Activated CD4-positive, alpha-beta T cell treated with anti-CD3 and anti-CD28 coated beads, Interleukin-2, amount 50 U/mL, for 1 hour (primary cell): Measurements from ENCODE around the gene RET.

Experiments used
- DNase-seq: peaks from one replicate; pipeline ENCODE4 v3.0.0-alpha.2; 2020

RET gene

DNA sequence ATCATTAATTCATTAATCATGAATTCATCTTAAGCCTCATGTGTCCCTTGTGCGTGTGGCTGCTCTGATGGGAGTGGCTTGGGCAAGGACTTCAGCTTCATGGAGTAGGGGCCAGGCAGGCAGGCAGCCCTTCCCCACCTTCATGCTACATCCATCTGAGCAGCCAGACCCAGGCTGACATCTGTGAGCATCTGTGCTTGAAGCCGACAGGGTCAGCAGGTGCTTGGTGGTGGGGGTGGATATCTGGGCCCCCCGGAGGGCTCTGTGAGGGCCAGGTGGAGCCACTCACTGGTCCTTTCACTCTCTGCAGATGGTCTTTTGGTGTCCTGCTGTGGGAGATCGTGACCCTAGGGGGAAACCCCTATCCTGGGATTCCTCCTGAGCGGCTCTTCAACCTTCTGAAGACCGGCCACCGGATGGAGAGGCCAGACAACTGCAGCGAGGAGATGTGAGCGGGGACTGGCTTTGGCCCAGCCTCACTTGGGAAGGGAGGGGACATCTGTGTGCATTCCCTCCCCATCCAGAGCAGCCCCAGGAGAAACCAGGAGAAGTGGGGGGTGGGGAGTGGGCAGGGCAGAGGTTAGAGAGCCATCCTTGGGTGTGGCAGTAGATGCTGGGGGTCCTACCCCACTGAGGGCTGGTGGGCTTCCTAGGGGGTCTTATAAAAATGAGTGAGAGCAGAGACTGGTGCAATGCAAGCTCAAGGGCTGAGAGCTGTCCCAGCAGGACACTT lies 46.7 kb downstream of the RET start:
- DNase-seq: no peak

- DNase-seq: no peak
Observed at GRCh38 chr10:43124094-43124521, 47.2 kb downstream of the RET start.

DNA sequence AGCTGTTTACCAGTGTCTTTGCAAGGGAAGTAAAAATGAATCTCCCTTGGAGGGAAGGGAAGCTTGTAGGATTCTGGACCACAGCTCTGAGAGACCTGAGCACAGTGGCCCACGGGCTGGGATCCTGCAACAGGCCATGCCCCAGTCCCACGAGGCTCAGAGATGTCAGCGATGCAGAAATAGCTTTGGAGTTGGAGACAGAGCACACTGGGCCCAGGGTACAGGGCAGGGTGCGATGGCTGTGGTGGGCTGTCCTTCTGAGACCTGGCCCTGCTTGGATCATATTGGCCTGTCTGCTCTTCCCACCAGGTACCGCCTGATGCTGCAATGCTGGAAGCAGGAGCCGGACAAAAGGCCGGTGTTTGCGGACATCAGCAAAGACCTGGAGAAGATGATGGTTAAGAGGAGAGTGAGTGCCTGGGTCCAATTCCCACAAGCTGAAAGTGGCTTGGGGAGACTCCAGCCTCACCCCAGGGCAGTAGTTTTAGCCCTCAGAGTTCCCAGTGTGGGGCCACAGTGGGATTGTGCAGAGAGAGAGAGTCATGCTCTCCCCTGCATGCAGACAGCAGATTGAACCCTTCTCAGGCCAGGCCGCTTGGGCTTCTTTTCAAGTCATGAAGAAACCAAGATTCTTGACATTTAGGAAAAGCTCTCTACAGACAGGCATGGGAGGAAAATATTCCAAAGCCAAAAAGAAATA lies 47.9 kb downstream of the RET start:
- DNase-seq: no peak

DNA sequence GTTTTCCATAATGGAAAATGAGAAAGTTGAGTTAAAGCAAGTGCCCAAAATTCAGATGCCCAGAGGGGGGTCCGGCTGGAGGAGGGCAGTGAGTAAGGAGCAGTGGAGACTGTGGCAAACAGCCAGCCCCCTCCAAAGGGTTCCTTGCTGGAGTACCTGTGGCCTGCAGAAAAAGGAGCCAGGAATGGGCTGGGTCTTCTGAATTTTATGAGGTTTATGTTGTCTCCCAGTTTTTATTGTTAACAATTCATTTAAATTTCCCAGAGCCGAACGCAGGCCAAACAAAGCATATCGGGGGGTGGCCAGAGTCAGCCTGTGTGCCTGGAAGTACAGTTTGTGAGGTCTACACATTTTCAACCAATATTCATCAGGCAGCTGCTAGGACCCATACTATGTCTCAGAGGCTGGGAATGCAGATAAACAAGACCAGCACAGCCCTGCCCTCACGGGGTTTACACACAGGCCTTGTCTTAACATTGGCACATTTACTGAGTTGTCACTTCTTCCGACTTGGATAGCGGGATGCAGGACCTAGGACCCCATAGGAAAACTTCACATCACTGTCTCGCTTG lies 48.5 kb downstream of the RET start:
- no peak for DNase-seq

GRCh38 chr10:43125881-43126731 lies 49.2 kb downstream of the RET start:
- no peak for DNase-seq

DNA sequence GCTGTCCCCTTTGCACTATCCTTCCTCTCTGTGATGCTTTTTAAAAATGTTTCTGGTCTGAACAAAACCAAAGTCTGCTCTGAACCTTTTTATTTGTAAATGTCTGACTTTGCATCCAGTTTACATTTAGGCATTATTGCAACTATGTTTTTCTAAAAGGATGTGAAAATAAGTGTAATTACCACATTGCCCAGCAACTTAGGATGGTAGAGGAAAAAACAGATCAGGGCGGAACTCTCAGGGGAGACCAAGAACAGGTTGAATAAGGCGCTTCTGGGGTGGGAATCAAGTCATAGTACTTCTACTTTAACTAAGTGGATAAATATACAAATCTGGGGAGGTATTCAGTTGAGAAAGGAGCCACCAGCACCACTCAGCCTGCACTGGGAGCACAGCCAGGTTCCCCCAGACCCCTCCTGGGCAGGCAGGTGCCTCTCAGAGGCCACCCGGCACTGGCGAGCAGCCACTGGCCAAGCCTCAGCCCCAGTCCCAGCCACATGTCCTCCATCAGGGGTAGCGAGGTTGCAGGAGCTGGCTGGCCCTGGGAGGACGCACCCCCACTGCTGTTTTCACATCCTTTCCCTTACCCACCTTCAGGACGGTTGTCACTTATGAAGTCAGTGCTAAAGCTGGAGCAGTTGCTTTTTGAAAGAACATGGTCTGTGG lies 50.0 kb downstream of the RET start:
- no peak for DNase-seq

DNA sequence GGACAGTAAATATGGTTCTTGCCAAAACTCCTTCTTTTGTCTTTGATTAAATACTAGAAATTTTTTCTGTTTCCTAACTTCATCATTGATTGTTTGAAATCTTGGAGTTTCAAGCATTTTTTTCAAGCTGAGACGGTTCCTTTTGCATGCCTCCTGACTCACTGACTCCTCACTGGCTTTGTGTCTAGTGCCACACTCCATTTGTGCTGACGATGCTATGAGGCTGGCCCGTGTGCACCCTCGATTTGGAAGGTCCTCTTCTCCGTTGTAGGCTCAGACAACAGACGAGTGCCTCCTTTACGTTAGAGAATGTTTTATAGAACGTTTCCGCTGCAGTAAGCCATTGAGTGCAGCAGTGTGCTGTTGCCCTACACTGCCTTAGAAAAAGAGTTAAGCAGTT lies 50.6 kb downstream of the RET start:
- no peak for DNase-seq

- DNase-seq: no peak
Observed at GRCh38 chr10:43128331-43128730, 51.5 kb downstream of the RET start.

GRCh38 chr10:43128958-43129706 lies 52.3 kb downstream of the RET start:
- no peak for DNase-seq

GRCh38 chr10:43130770-43131171 lies 53.9 kb downstream of the RET start:
- DNase-seq: no peak

DNA sequence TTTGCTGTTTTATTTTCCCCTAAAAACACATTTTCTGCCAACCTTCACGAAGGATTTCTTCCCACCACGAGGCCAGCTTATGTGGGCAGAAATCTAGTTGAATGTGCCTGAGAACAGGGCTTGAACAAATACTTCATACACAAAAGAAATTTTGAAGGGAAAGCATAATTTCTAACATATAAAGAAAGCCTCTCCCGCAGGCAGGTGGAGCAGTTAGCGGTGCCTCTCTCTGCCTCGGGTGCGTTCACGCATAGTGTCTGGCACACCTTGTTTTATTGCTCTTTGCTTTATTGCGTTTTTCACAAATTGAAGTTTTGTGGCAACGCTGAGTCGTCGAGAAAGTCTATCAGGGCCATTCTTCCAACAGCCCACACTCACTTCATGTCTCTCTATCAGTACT lies 54.4 kb downstream of the RET start:
- no peak for DNase-seq

- DNase-seq: no peak
Observed at GRCh38 chr10:43131906-43132305, 55.0 kb downstream of the RET start.

DNA sequence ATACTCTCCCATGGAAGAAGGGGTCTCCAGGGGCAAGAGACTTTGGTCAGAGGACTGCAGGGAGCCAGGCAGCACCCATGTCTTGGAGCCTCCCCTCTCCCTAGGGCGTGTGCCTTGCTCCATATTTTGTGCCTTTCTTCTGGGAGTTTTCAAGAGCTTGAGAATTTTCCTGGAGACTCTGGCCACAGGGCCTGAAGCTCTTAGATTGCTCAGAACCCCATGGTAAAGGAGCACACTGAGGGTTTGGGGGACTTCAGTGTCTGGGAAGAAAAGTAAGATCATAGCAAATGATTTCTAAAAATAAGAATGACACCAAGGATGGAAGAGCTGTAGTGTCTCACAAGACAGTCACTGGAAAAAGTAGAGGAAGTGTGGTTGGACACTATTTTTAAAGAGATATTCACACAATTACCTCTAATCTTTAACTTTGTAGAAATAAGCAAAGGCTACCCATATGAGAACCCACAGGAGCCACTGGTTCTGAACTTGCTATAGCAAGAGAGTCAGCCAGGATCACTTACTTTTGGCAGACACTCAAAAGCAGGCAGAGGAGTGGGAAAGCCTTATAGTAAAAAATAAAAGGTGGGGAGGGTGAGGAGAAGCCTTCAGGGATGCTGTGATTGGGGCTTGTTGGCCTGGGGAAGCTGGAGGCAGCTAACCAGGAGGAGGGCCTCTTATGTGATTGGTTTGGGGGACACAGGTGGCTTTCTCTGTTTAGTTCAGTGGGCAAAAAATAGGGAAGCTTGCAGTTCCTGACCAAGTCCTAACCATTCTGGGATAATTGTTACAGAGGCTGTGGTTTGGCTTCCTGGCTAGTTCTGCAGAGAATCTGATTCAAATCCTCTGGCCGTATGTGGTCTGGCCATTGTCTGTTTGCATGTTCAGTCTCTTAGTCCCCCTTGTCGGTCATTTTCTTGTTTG lies 56.3 kb downstream of the RET start:
- no peak for DNase-seq

DNA sequence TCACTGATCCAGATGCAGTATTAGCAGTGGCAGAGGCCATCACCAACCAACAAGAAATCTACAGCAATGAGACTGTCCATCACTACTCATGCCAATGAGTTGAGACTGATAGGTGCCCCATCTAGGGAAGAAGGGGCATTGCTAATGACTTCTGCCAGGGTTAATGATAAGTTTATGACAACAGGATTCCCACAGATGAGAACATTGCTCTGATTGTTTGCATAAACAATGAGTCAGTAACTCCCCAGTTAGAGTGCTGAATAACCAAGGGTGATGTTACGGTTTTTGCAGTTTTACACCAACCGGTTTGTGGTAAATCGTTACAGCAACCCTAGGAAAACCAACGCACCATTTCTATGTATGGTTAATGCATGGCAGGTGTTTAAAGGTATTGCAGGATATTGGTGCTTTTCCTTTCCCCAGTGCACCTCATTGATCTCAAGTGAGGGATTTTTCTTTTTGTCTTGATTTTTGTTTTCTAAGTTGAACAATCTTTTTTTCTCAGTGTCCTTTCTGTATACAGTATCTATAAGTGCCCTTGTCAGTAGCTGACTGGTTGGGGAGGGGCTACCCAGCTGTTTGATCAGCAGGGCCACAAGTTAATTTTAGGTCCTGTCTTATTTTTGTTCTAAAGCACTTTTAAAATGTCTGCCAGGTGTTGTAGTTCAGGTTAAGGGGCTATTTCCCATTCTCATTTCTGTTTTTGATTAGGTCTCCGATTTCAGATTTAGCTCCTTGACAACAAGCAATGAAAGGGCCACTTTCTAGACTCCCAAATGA lies 57.4 kb downstream of the RET start:
- no peak for DNase-seq

- DNase-seq: no peak
Observed at GRCh38 chr10:43135064-43135463, 58.2 kb downstream of the RET start.

- no peak for DNase-seq
Observed at GRCh38 chr10:43135656-43136055, 58.8 kb downstream of the RET start.

DNA sequence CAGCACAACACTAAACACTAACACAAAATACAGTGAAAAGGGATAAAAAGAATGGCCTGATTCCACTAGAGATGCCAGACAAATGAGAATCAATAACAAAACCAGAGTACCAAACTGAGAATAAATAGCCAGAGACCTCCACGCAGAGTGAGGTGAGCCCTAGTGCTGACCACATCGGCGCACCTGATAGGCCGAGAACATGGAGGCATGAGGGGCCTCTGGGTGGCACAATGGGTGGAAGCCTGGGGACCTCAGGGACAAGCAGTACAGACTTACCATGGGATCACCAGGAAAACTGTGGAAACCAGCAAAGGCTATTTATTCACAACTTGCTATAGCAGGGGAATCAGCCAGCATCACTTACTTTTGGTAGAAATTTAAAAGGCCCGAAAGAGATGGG lies 59.6 kb downstream of the RET start:
- DNase-seq: no peak

DNA sequence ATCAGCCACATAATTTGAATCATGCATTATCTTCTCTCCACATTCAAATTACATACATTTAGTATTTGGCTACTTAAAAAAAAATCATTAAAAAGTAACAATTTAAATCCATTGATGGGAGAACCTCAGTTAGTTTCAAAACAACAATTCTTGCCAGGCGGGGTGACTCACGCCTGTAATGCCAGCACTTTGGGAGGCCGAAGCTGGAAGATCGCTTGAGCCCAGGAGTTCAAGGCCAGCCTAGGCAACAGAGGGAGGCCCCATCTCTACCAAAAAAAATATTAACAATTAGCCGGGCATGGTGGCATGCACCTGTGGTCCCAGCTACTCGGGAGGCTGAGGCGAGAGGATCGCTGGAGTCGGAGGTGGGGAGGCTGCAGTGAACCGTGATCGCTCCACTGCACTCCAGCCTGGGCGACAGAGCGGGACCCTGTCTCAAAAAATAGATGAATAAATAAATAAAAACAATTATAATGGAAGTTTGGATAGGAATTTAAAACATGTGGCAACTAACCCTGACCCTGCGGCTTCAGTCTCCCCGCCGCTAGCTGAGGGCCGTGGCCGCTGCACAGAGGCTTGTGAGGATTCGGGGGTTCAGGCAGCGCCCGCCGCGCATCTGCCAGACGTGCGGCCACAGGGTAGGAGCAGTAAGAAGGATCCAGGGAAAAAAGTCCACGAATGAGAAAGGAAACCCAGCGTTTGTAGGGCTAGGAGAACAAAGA lies 60.3 kb downstream of the RET start:
- DNase-seq: no peak

DNA sequence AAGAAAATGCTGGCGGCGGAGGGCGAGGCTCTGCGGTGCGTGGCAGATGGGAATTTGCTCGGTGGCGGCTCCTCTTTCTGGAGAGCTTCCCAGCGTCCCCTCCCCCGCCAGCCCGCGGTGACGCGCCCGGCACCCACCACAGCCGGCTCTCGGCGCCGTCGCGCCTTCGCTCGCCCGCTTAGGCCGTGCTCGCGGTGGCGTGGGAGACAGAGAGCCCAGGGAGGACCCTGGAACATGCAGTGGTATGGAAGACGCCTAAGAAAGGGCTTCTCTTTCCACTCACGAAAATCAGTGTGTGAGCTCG lies 60.8 kb downstream of the RET start:
- DNase-seq: peak; percentile 28
